ENCODE data around the gene MBD4.
"Not testable (repeated sequence)": the region's sequence is repeated elsewhere in the genome, so short reads cannot be mapped to it uniquely, and the experiment has no call there.

MBD4 gene

DNA sequence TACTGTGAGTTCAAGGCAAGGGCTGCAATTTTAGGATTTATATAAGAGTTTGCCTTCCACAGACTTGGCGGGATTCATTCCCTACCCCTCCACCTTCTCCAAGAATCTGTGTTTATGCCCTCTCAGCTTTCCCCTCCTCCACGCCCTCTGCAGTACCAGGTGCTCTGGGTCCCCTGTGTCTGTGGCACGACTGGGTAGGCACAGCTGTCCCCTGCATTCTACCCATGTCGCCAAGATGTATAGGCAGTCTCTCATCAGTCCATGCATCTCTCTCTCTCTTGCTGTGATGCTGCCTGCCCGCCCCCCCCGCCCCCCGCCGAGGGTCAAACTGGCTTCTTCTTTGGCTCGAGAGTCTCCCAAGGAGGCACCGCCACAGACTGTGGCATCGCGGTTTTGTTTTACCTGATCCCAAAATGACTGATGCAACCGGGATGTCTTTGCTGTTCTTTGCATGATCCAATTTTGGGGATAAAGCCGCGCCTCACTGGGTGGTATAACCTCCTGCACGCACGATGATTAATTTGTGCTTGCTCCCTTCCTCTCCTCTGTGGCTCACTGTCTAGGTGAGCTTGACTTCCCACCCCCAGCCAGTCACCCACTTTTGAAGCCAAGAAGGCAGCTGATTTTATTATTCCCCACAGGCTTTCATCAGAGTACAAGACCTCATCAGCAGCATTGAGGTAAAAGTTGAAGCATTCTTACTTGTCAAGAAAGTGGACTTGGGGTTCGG, 55.0 kb downstream of the MBD4 start:
- no peak for DNase-seq (ENCODE audit: low read depth in 1 of 2, low spot score in 1 of 2)

DNA sequence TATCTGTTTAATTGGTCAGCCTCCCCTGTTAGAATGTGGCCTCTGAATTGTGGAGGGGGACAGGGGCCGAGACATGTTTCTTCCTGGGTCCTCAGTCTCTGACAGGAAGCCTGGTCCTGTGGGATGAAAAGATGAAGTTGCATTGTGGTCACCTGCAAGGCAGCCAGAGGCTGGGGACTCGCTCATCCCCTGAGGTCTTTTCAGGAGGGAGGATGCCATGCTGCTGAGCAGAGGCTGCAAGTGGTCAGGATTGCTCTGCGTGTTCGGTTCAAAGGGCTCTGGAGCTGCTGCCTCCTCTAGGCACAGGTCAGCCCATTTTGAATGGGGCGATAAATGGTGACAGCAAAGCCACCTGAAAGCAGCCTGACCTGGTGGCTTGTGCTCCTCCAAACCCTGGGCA, 55.6 kb downstream of the MBD4 start:
- DNase-seq (ENCODE audit: low read depth in 1 of 2, low spot score in 1 of 2): not testable (repeated sequence)

DNA sequence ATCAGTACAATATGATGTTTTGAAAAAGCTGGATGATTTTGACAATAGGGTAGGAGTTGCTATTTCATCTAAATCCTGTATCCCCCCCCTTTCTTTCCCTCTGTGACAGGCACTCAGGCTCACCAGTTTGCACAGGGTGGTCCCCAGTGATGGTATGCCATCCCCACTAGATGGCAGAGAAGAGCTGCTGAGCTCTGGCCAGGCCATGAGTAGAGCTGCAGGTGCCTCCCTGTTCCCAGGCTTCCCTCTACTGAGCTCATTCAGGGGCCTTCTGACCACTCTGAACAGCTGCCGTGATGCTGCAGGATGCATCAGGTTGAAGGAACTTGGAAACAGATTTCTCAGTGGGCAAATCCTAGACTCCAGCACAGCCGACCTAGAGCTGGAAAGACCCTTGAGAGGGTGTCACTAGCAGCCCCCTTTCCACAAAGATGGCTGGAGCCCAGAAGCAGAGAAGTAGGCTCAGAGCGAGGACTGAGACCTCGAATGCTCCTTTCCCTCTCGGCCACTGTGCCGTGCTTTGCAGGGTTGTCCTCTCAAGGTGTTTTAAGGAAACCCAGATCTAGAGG, 56.4 kb downstream of the MBD4 start:
- DNase-seq (ENCODE audit: low read depth in 1 of 2, low spot score in 1 of 2): peak; percentile 9 to 39

DNA sequence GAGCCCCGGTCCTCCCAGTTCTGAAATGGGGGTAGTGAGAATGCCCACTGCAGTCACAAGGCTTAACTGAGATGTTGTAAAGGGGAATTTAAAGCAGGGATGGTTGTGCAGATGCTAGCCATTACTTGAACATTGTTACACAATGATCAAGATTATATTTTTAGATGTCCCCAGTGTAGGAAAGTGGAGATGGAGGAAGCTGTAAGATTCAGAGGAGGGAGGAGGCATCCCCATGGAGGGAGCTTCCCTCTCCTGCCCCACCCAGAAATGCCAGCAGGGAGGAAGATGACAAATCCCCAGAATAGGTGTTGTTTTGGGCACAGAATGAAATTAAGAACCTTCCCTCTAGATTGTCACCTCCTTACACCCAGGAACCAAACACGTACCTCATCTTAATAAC, 57.4 kb downstream of the MBD4 start:
- no peak for DNase-seq (ENCODE audit: low read depth in 1 of 2, low spot score in 1 of 2)

All from activated CD4-positive, alpha-beta T cell treated with anti-CD3 and anti-CD28 coated beads, Interleukin-2, amount 50 U/mL, for 24 hours (primary cell).